NCI-H1092 (cell line): ENCODE results near the gene ATE1.
A peak's percentile ranks its signal among the peaks of the same experiment; 100 is the strongest.
"Not testable (repeated sequence)": the region's sequence is repeated elsewhere in the genome, so short reads cannot be mapped to it uniquely, and the experiment has no call there.

ENCODE experiments used
- DNase-seq: peaks from one replicate; lab custom pipeline; 2025; lab: John Stamatoyannopoulos, UW

ATE1 gene

DNA sequence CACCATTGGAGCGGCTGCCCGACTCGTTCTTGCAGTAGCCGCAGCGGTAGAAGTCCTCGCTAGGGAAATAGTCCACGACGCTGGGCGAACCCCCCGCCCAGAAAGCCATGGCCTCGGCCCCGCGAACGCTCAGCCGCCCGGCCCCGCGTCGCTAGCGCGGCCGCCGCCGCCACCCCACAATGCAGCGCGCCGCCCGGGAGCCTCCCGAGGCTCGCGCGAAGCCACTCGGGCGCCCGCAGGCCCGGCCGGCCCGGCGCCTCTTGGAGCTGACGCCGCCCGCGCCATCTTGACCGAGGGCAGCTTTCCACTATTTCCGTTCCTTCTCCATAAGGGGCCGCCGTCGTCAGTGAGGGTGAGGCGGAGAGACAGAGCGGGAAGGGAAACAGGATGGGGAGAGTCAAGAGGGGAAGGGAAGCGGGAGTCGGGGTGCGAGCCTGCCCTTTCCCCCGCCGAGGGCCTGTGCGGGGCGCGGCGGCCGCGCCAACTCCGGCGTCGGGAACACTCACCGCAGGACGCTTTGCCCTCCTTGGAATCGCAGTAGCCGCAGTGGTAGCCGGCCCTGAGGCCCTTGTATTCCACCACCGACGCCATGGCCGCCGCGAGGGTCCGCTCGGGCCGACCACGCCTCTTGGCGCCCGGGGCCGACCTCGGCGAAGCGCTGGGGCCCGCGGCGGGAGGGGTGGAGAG, at the start of gene ATE1:
ATE1 (minus strand) TSS at position 191 of the 687 bp plus-strand sequence; CDS start at position 109, 82 bp downstream.
- peak; percentile 75 for DNase-seq

DNA sequence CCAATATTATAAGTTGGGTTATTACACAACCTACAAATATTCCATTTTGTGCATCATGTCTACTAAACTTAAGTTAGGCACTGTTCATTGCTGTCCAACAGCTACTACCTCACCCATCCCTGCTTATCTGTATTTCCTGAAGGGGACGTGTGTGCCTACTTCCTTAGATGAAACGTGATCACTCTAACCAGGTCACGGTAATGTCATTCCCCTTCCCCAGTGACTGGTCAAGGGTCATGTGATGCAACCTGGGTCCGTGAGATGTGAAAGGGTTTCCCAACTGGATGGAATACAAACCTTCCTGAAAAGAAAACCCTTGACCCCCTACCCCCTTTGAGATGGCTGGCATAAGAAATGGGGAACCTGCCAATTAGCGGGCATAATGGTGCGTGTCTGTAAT, 48.8 kb upstream of the ATE1 start:
- no peak for DNase-seq

DNA sequence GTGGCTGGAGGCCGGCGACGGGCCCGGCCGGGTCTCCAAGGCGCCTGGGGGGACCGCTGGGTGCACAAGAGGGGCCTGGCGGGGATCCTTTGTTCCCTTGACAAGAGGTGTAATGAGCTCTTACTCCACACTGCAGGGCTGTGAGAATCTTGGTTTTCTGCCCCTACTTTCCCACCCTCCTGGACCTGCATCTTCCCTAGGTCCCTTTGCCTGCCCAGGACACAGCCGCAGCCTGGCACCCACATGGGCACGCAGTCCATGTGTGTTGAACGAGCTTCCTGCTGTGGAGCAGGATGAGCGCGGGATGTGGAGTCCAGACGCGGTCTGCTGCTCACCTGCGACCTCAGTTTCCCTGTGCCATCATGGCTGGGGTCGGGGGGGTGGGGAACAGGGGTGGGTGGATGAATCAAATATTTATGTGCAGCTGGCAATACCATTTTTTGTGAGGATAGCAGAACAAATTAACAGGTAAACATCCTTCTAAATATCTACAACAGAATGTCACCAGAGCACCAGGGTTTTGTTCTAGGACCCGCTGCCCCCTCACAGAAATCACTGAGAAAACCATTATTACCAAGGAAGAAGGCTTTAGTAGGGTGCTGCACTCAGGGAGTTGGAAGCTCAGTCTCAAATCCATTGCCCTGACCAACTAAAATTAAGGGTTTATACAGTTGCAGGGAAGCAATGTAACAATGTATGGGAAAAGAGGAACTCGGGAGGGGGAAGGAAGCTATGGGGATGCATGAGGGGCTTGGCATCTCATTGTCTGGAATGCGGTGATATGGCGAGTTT, 47.7 kb upstream of the ATE1 start:
- no peak for DNase-seq

DNA sequence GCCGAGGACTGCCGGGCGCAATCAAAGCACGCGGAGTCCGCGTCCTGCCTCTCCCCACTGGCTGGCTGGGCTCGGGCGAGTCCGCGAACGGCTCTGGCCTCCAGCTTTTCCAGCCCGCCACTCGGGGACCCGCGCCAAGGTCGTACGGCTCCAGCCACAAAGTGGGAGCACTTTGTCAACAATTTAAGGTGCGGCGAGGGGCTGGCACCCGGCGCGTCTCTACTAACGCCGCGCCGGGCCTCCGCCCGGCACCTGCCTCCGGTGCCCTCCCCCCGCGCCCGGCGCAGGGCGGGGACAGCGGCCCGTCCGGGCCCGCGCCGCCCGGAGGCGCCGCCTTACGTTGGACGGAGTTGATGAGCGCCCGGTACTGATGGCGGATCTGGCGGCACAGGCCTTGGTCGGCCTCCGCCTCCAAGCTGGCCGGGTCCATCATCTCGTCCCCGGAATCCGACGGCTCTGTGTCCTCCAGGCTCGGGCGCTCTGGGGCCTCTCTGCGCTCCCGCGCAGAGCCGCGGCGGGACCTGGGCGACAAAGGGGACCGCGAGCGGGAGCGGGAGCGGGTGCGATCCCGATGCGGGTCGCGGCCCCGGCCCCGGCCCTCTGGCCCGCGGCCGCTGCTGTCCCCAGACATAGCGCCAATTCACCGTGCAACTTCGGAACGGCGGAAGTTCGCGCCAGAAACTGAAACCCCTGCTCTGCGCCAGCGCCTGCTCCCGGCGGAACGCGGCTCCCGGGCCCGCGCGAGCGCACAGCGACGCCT, 46.9 kb upstream of the ATE1 start, which contains the start of gene NSMCE4A:
NSMCE4A (minus strand) TSS at position 683 of the 760 bp plus-strand sequence; CDS start at position 631, 52 bp downstream.
- DNase-seq = peak; percentile 50

DNA sequence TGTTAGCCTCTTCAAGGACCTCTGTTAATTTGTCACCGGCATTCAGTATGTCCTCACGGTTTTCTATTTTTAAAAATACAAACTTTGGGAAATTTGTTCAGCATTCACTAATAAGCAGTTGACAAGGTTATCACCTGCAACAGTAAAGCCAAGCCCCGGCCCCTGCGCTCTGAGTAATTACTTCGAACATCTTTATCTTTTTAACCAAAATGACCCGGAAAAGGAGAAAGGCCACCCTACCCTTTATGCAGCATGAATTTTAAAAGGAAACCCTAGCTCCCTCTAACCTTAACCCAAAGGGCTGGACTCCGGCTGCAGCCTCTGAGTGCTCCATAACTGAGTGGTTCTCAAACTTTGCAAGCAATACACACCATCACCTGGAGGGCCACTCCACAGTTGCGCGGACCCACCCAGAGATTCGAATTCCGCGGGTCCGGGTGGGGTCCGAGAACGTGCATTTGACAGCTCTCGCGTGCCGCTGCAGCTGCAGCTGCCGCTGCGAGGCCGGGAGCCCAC, 46.2 kb upstream of the ATE1 start:
- DNase-seq = no peak

DNA sequence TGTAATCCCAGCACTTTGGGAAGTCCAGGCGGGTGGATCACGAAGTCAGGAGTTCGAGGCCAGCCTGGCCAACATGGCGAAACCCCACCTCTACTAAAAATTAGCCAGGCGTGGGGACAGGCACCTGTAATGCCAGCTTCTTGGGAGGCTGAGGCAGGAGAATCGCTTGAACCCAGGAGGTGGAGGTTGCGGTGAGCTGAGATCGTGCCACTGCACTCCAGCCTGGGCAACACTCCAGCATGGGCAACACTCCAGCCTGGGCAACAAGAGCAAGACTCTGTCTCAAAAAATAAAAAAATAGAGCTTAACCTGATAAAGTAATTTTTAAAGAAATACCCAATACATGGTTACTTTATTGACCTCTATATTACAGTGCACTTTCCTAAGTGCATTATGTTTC, 41.3 kb upstream of the ATE1 start:
- DNase-seq = not testable (repeated sequence)

DNA sequence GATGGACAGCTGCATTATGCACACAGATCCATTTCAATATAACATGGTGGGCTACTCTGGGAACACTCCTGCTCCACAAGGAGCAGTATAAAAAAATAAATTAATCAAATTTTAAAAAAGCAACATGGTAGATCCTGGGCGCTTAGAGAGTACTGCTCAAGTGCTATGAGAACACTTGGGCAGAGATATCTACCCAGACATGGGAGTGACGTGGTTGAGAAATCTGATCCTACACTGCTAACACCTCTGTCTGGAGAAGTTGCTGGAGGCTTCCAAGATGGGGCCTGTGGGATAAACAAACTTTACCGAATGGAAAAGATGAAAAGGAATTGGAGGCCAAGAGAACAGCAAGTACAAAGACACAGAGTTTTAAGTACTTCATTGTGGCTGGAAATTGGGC, 38.2 kb upstream of the ATE1 start:
- DNase-seq = no peak

DNA sequence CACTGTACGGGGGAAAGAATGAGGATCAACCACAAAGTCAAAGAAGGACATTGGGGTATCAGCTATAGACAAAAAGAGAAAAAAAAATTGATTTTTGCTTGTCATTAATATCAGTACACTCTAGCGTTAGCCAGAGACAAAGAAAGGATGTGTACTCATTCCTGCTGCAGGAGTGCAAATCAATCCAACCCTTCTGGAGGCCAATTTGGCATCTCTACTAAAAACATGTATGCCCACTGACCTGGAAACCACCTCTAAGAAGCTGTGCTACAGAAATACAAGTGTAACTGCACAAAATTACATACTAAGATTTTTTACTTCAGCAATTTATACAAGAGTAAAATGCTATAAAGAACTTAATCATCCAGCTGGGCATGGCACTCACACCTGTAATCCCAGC, 33.6 kb upstream of the ATE1 start:
- DNase-seq = no peak

DNA sequence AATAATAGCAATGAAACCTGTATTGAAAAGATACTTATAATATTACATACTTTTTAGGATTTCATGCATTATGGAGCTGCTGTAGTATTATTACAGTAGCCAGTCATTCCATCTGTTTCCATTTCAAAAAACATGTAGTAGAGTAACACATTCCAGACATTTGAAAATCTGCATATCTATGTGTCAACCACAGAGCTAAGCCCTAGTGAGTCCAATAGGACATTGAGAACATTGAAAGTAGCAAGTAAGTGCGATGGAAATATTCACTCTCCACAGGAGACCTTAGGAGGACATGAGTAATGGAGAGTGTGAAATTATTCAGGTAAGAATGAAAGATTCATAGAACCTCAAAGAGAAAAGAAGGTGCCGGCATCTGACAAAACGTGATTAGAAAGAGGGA, 31.8 kb upstream of the ATE1 start:
- no peak for DNase-seq

DNA sequence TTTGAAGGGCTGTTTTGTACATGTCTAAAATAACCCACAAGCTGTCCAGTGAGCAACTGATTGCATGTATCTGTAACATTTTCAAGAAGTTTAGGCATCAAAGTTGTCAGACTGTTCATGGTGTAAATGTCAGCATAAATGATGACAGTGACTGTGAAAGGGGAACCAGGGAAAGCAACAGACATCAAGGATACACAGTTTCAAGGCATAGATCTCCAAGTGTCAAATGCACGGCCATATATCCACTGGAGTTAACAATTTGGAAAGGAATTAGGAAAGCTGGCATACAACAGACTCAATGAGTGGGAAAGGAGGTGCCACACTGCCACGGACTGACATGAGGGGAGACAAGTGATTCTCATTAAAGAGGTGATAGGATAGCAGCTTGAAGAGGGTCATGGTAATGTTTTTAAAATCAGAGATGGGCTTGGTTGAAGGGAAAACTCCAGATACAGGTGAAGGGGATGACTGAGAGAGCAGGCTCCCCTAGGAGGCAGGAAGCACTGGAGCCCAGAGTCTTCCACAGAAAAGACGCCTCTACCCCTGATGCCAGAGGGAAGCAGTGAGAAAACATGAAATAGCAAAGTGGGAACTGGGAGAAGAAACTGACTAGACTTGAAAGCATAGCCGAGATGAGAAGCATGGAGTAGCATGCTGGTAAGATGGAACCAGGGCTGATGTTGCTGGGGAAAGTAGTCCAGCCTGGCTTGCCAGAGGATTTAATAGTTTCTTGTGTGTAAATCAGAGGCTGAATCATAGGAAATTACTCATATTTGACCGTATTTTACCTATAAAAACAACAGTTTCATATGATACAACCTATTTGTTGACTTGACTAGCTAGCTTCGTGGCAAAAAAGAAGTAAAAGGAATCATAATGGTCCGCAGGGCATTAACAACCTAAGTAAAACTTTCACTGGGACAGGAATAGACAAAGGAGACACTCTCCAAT, 28.6 kb upstream of the ATE1 start:
- DNase-seq = no peak

DNA sequence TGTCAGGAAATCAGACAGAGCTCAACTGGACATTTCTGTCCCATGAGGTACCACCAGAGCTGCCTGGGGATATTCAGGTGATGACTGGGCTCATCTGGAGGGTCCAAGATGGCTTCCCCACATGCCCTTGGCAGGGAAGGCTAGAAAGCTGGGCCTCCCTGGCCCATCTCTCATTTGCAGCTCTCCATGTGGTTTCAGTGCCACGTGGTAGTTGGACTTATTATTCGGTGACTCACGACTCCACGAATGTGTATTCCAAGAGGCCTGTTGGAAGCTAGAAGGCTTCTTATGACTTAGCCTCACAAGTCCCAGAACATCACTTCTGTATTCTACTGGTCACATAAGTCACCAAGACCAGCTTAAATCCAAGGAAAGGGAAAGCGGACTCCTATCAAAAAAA, 24.4 kb upstream of the ATE1 start:
- no peak for DNase-seq

DNA sequence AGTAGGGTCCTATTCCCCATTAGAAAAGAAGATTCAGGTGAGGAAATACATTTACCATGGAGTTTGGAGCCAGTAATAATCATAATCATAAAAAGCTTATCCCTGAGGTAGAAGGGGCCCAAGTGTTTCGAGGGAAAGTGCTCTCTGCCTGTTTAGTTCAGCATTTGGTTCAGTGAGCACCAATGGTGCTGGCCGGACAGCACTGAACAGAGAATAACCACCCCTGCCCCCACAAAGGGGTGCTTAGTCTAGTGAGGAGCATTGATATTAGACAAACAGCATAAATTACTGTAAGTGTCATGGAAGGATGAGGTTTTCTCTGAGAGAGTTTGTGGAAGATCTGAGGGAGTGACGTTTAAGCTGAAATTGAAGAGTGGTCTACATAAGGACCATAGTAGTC, 21.6 kb upstream of the ATE1 start:
- no peak for DNase-seq

DNA sequence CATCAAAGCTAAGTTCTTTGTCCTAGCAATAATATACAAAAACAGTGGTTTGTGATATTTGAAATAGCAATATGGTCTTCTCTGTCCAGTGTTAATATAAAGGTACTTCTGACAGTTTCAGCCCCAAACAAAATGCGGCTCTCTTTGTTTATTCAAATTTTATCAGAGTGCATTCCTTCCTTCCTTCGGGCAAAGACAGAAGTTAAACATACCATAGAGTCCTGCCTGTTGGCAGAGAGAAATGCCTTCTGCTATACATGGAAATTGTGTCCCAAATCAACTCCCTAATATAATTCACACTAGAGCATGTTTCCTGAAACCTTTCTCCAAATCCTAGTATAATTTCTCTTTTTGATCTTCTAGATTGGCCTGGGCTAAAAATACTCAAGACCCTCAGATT, 21.2 kb upstream of the ATE1 start:
- no peak for DNase-seq

DNA sequence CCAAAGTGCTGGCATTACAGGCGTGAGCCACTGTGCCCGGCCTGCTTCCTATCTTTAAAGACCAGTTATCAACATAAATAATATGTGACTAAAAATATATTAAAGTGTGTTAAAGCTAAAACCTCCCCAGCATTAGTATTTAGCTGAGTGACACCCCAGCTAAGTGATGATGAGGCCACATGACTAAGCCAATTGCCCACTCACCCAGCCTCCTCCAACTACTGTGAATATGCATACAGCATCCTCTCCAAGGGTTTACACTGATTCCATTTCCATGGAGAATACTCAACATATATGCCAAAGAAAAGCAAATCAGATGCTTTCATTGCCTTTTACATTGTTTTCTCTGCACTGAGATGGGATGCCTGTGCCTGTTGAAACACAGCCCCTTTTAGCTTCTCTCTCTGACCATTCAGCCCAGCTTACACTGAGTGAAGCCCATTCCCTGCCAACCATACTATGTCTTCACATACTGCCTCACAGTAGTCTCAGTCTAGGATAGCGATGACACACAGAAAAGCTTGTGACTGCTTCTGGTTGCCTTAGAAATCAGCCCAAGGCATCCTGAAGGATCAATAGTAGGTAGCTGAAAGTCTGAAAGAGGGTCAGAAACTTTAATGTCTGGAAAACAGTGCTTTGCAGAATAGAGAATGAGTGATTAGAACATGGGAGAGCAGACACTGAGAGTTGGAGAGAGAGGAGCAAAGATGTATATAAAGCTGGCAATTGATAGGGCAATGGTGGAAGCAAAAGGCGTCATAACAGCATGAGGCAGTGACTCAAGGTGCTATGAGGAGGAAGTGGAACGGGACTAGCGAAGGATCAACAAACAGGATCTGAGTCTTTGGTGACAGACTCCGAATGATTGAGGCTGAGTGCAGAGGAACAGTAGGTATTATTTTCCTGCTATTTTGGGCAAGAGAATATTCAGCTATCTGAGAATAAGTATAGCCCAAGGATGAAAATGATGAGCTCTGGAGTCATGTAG, 19.8 kb upstream of the ATE1 start:
- DNase-seq = no peak

DNA sequence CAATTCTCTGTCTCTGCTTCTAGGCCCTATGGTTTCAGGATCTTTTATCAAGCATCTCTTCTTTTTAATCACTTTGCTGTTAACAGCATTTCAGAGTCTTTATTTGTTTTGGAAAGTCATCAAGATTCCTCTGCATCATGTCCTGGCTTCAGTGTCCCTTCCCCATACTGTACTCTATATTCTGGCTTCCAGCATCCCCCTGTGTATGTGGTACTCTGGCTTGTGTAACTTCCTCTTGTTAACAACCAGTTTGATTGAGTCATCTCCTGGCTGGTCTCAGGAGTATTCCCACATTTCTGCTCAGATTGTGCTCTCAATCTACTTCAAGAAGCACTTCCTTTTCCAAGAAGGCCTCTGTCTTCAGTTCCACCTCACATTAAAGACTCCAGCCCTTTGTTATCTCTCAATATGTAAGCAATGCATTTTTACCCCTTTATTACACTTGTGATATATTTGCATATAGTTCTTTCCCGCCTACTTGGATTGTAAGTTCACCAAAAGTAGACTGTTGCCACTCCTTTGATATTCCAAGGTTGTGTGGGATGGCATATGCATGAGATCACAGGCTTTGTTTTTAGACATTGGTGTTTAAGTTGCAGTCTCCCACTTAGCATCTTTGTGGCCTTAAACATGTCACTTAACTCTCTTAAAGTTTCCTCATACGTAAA, 15.1 kb upstream of the ATE1 start:
- DNase-seq = no peak

DNA sequence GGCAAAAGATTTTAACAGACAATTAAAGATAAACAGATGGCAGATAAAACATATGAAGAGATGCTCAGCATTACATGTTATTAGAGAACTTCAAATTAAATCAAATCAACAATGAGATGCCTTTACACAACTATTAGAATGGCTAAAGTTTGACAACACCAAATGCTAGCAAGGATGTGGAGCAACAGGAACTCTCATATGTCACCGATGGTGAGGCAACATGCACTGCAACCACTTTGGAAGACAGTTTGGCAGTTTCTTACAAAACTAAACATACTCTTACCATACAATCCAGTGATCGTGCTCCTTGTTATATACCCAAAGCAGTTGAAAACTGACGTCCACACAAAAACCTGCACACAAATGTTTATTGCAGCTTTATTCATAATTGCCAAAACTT, 13.7 kb upstream of the ATE1 start:
- no peak for DNase-seq

DNA sequence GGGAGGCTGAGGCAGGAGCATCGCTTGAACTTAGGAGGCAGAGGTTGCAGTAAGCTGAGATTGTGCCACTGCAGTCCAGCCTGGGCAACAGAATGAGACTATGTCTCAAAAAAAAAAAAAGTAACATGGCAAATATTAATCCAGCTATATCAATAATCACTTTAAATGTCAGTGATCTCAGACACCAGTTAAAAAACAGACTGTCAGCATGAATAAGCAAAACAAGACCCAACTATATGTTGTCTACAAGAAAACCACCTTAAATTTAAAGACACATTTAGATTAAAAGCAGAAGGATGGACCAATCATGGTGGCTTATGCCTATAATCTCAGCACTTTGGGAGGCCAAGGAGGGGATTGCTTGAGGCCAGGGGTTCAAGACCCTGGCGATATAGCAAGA, 8.5 kb upstream of the ATE1 start:
- DNase-seq = no peak

DNA sequence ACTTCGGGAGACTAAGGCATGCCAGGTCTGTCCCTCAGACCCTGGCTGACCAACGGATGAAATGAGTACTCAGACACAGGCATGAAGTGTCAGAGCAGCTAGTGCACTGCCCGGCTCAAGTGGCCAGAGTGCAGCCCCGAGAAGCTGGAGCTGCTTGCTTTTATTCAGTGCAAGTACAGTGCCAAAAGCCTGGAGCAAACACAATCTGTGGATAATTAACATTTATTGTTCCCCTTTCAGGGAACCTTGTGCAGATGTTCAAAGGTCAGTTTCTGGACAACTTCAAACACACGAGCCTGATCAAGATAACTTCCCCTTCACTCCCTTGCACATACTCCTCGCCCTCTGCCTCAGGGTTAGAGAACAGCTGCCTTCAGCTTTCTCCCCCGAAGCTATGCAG, 7.9 kb upstream of the ATE1 start:
- DNase-seq = no peak

DNA sequence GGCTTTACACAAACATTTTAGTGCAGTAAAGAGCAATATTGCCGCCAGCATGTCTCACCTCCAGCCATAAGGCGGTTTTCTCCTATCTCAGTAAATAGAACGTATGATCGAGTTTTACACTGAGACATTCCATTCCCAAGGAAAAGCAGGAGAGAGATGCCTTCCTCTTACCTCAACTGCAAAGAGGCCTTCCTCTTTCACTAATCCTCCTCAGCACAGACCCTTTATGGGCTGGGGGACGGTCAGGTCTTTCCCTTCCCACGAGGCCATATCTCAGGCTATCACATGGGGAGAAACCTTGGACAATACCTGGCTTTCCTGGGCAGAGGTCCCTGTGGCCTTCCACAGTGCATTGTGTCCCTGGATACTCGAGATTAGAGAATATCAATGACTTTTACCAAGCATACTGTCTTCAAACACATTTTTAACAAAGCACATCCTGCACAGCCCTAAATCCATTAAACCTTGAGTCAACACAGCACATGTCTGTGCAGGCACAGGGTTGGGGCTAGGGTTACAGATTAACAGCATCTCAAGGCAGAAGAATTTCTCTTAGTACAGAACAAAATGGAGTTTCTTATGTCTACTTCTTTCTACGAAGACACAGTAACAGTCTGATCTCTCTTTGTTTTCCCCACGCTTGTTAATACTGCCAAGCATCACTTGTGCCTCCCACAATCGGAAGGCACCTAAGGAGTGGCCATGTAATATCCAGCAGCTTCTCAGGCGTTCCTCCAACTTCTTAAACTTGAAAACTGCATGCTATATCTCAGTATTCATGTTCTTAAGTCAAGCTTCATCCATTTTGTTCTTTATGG, 2.6 kb upstream of the ATE1 start:
- not testable (repeated sequence) for DNase-seq
